NCI-H1105 treated with DMSO at 0.1 percent for 48 hours (cell line): ENCODE results near the gene LSS.

ENCODE experiments used
- DNase-seq: peaks from one replicate; lab custom pipeline; 2025; lab: John Stamatoyannopoulos, UW

The LSS gene

GRCh38 chr21:46168659-46169386, 59.8 kb downstream of the LSS start:
- DNase-seq: no peak

GRCh38 chr21:46168238-46168637, 60.3 kb downstream of the LSS start:
- DNase-seq: no peak

DNA sequence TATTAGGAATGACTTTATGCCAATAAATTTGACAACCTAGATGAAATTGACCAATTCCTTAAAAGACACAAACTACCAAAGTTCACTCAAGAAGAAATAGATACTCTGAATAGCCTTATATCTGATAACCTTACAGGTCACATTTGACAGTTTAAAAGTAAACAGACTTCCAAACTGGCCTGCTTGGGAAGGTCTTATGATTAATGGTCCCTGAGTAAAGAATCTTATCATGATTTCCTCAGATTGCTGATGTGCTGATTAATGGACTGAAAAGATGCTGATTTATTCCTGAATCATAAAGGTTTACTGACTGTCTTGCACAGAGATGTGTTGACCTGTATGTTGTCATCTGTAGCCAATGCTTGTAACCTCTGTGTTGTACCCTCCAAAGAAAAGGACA, 63.5 kb downstream of the LSS start:
- DNase-seq: no peak

DNA sequence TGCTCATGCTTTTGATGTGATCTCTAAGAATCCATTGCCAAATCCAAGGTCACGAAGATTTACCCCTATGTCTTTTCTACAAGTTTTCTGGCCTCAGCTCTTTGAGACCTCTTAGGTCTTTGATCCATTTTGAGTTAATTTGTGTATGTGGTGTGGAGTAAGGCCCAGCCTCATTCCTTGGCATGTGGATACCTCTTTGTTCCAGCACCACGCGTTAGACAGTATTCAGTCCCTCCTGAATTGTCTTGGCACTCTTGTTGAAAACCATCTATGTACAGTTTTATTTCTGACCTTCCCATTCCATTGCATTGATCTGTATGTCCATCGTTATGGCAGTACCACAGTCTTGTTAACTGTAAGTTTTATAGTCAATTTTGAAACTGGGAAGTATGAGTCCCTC, 65.2 kb downstream of the LSS start:
- DNase-seq: no peak

DNA sequence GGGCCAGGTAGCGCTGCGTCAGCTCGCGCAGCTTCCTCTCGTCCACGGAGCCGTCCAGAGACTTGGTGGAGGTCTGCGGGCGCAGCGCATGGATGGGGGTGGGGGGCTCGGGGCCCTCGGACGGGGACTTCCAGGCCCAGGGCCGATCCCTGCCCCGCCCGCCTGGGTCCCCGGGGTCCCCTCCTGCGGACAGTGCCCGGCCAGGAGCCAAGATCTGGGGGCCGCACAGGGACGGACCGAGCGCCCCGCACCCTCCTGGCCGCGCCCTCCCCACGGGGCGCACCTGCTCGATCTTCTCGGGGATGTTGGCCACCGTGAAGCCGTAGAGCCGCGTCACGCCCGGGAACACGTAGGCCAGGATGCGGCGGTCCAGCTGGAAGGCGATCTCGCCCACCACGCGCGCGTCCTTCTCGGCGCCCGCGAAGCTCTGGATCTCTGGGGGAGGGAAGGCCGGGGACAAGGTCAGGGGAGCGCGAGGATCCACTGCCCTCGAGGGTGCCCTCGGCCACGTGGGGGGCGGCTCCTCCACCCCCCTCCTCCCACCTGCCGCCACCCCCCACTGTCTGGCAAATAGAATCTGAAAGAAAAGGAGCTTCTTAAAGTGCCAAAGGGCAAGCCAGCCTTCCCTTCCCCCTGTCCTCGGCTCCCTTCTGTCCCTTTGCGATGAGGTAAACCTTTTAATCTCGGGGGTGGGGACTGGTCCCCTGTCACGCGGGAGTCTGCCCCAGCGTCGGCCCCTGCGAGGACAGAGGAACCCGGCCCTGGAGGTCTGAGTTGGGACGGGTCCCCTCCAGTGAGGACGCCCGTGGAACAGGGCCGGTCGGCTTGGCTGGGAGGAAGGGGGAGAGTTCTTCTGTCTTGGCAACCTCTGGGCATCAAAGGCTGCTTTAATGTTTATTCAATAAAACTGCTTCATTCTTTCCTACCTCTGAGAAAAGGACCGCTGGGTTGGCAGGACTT, 66.7 kb downstream of the LSS start:
- no peak for DNase-seq

GRCh38 chr21:46160907-46161632, 67.5 kb downstream of the LSS start:
- DNase-seq: no peak

DNA sequence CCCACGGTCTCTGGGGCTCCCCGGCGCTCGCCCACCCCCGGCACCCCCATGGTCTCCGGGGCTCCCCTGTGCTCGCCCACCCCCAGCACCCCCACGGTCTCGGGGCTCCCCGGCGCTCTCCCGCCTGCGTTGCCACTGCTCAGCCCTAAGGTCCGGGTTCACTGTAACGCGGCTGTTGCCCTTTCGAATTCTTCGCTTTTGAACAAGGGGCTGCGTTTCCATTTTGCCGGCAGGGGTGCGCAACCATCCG, 68.0 kb downstream of the LSS start:
- no peak for DNase-seq

GRCh38 chr21:46159841-46160656, 68.5 kb downstream of the LSS start:
- DNase-seq: no peak

DNA sequence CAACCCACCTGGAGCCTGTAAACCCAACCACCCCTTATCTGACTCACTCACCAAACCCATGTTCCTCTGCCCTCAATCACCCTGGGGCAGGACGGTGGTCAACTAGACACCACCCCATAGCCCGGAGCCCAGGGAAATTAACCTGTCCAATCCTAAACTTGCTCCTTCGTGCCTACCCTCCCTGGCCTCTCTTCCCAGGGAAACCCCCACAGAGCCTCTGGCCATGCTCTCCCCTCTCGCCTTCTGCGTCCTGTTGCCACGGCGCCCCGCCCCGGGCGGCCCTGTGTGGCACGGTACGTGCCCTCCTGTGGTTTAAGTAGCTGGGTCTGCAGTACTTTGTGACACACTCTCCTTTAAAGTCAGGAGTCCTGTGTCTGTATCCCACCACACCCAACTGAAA, 69.2 kb downstream of the LSS start:
- DNase-seq: no peak

GRCh38 chr21:46158666-46159300, 69.8 kb downstream of the LSS start:
- no peak for DNase-seq

DNA sequence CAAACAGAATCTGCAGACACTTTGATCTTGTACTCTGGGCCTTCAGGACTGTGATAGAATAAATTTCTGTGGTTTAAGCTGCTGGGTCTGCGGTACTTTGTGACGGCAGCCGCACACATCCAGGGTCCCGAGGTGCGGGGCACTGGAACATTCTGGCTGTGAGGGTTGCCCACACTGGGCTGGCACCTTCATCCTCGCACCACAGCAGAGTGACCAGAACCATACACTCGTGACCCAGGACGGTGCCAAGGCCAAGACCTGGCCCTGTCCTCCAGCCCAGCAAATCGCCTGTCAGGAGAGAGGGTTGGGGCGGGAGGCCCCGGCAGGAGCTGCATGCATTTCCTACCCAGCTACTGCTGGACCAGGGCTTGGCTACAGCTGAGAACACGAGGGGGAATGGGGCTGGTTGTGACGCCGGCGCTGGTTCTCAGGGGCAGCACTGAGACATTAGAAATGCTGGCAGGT, 70.6 kb downstream of the LSS start:
- no peak for DNase-seq

GRCh38 chr21:46157396-46157986, 71.1 kb downstream of the LSS start:
- DNase-seq: no peak

DNA sequence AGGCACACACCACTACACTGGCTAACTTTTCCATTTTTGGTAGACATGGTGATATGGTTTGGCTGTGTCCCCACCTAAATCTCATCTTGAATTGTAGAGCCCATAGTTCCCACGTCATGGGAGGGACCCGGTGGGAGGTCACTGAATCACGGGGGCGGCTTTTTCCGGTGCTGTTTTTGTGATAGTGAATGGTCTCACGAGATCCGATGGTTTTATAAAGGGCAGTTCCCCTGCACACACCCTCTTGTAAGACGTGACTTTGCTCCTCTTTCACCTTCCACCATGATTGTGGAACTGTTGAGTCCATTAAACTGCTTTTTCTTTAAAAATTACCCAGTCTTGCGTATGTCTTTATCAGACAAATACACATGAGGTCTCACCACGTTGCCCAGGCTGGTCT, 71.9 kb downstream of the LSS start:
- no peak for DNase-seq

DNA sequence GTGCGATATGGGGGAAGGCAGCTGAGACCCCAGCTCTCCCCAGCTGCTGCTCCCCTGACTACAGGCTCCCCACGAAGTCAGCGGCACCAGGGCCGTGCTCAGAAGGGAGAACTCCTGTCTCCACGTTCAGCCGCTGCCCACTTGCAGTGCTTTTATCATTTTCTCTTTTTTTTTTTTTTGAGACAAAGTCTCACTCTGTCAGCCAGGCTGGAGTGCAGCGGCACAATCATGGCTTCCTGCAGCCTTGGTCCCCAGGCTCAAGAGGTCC, 72.3 kb downstream of the LSS start:
- DNase-seq: no peak

DNA sequence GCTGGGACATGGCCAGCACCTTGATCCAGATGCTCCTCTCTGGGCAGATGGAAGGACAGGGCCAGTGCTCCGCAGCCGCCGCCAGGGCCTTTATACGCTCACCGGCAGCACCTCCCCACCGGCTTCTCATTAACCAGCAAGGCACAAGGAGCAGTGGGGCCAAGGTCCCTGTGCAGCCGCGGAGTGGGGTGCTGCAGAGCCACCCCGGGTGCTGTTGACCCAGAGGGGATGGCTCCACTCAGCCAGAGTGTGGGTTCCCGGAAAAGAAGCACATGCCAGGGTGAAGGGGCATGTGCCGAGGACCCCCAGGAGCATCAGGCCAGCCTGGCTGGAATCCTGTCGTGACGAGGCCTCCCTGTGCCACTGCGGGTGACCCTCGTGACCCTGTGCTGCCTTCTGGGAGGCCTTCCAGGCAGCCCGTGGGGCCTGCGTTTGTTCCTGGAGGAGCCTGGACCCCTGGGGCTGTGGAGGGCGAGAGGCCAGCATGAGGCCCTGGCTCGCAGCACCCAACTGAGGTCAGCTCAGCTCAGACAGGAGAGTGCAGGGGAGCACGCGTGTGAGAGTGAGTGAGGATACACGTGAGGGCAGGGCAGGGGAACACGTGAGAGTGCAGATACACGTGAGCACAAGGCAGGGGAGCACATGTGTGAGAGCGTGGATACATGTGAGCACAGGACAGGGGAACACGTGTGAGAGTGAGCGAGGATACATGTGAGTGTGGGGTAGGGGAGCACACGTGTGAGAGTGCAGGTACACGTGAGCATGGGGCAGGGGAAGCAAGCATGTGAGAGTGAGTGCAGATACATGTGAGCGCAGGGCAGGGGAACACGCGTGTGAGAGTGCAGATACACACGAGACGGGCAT, 72.8 kb downstream of the LSS start, which contains the start of gene FTCD:
Gene FTCD (minus strand): TSS at position 66 of the 864 bp plus-strand sequence. CDS start 56 bp downstream, at position 10.
- no peak for DNase-seq

GRCh38 chr21:46154955-46155513, 73.5 kb downstream of the LSS start:
- no peak for DNase-seq

DNA sequence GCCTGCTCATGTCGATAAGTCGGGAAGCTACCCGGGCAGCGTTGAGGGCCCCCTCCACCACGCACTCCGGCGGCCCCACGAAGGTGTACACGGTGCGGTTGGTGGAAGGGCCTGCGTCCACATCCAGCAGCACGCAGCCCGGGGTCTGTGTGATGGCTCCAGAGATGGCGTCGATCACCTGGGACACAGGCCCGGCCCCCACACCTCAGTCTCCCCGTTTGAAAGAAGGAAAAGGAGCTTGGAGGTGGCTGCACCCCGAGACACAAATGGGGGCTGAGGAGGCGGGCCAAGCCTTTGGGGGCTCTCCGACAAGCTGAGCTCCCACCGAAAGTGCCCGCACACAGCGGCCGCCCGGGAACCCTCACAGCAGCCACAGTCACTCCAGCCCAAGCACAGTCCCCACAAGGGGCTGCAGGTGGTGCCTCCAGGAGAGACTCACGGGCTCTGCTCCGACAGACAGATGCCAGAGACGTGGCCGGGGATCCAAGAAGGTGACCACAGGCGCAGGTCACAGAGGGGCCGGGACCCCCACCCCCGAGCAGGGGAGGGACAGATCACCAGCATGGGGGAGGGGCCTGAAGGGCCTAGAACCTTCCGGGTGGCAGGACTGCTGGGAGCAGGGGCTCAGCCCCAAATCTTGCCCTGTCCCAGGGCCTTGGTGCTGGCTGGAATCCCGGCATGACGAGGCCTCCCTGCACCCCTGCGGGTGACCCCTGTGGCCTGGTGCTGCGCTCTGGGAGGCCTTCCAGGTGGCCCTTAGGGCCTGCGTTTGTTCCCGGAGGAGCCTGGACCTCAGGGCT, 74.2 kb downstream of the LSS start:
- no peak for DNase-seq

GRCh38 chr21:46153247-46154154, 75.1 kb downstream of the LSS start:
- no peak for DNase-seq
